B cell (primary cell): ENCODE data around the gene PRSS8.

Experiments
- EZH2 ChIP-seq: IDR thresholded peaks from 2 replicates; pipeline ENCODE4 v1.6.1; 2012; ENCODE audit warnings: borderline replicate concordance, low read depth, mild to moderate bottlenecking, moderate library complexity, low read length; ENCODE audit not compliant: insufficient read depth, poor library complexity, severe bottlenecking
- TF ChIP-seq, protein P1 (sequence below): fragments of 200-600 bp; IDR thresholded peaks from one replicate; pipeline ENCODE4 v1.8.0; 2022; ENCODE audit warnings: antibody characterized with exemption, mild to moderate bottlenecking

DNA sequence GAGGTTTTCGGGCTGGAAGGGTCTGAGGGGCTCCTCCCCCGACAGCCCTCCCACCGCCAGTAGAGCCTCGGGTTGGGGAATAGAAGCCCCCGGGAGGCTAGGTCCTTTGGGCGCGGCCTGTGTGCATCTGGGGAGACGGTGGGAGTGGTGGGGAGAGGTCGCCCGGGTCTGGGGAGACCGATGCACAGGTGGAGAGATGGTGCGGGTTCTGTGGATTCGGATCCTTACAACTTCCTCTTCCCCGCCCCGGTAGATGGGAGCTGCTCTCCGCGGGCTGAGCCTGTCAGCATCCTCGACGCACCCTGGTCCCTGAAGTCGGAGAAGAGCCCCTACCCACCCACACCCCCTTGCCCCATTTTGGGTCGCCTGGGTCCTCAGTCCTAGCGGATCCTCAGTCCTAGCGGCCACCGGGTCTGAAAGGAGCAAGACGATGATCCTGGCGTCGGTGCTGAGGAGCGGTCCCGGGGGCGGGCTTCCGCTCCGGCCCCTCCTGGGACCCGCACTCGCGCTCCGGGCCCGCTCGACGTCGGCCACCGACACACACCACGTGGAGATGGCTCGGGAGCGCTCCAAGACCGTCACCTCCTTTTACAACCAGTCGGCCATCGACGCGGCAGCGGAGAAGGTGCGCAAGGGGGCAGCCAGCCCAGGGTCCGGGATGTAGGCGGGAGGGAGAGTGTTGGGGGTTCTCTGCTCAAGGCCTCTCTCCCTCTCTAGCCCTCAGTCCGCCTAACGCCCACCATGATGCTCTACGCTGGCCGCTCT is 26.6 kb downstream of the PRSS8 start:
- TF ChIP-seq EZH2: no peak
- TF ChIP-seq, protein P1, sequence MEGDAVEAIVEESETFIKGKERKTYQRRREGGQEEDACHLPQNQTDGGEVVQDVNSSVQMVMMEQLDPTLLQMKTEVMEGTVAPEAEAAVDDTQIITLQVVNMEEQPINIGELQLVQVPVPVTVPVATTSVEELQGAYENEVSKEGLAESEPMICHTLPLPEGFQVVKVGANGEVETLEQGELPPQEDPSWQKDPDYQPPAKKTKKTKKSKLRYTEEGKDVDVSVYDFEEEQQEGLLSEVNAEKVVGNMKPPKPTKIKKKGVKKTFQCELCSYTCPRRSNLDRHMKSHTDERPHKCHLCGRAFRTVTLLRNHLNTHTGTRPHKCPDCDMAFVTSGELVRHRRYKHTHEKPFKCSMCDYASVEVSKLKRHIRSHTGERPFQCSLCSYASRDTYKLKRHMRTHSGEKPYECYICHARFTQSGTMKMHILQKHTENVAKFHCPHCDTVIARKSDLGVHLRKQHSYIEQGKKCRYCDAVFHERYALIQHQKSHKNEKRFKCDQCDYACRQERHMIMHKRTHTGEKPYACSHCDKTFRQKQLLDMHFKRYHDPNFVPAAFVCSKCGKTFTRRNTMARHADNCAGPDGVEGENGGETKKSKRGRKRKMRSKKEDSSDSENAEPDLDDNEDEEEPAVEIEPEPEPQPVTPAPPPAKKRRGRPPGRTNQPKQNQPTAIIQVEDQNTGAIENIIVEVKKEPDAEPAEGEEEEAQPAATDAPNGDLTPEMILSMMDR: no peak
